GM04504 (cell line): ENCODE data around the gene NKX2-4.
"Not testable (repeated sequence)": the region's sequence is repeated elsewhere in the genome, so short reads cannot be mapped to it uniquely, and the experiment has no call there.

ENCODE experiments used
- DNase-seq: peaks from one replicate; pipeline ENCODE4 v3.0.0-alpha.2; 2012; ENCODE audit warnings: low read depth

NKX2-4 gene

GRCh38 chr20:21393816-21394519 lies 3.4 kb downstream of the NKX2-4 start:
- DNase-seq: no peak

- DNase-seq: no peak
Observed at GRCh38 chr20:21393166-21393565, 4.2 kb downstream of the NKX2-4 start.

- DNase-seq: no peak
Observed at GRCh38 chr20:21391972-21392352, 5.4 kb downstream of the NKX2-4 start.

GRCh38 chr20:21391185-21391971 lies 5.9 kb downstream of the NKX2-4 start:
- no peak for DNase-seq

- no peak for DNase-seq
Observed at GRCh38 chr20:21390768-21391167, 6.6 kb downstream of the NKX2-4 start.

- no peak for DNase-seq
Observed at GRCh38 chr20:21389368-21389767, 8.0 kb downstream of the NKX2-4 start.

GRCh38 chr20:21388566-21388965 lies 8.8 kb downstream of the NKX2-4 start:
- DNase-seq: no peak

GRCh38 chr20:21387528-21387927 lies 9.8 kb downstream of the NKX2-4 start:
- DNase-seq: no peak

GRCh38 chr20:21386111-21386510 lies 11.2 kb downstream of the NKX2-4 start:
- DNase-seq: no peak

GRCh38 chr20:21384308-21384892 lies 12.9 kb downstream of the NKX2-4 start:
- DNase-seq: no peak

- DNase-seq: no peak
Observed at GRCh38 chr20:21381619-21382018, 15.7 kb downstream of the NKX2-4 start.

- no peak for DNase-seq
Observed at GRCh38 chr20:21380711-21381110, 16.6 kb downstream of the NKX2-4 start.

GRCh38 chr20:21378259-21378658 lies 19.1 kb downstream of the NKX2-4 start:
- no peak for DNase-seq

GRCh38 chr20:21377701-21378100 lies 19.6 kb downstream of the NKX2-4 start:
- DNase-seq: no peak

GRCh38 chr20:21376626-21377025 lies 20.7 kb downstream of the NKX2-4 start:
- no peak for DNase-seq

GRCh38 chr20:21373436-21373835 lies 23.9 kb downstream of the NKX2-4 start:
- DNase-seq: no peak

- no peak for DNase-seq
Observed at GRCh38 chr20:21372016-21372415, 25.3 kb downstream of the NKX2-4 start.

- DNase-seq: no peak
Observed at GRCh38 chr20:21371193-21371592, 26.1 kb downstream of the NKX2-4 start.

GRCh38 chr20:21368791-21369190 lies 28.5 kb downstream of the NKX2-4 start:
- DNase-seq: no peak

GRCh38 chr20:21366273-21366672 lies 31.1 kb downstream of the NKX2-4 start:
- not testable (repeated sequence) for DNase-seq

- DNase-seq: no peak
Observed at GRCh38 chr20:21365771-21366170, 31.6 kb downstream of the NKX2-4 start.

- DNase-seq: no peak
Observed at GRCh38 chr20:21364413-21364812, 32.9 kb downstream of the NKX2-4 start.

- no peak for DNase-seq
Observed at GRCh38 chr20:21361266-21361665, 36.1 kb downstream of the NKX2-4 start.
